Muscle of leg (tissue), 16 donors: ENCODE results near the gene PTRH2. TPM values are rescaled to one million over a fixed set of nuclear protein-coding genes. Genes with fewer than 3 reads are reported as not detected.
"Not testable (repeated sequence)": the region's sequence is repeated elsewhere in the genome, so short reads cannot be mapped to it uniquely, and the experiment has no call there.

Source experiments
- DNase-seq: peaks from one replicate; pipeline ENCODE4 v3.0.0; 2013
- H3K27ac ChIP-seq: one replicate; pipeline ENCODE4 v1.5.1; 2013; ENCODE audit warnings: mild to moderate bottlenecking, low read length, control low read depth
- H3K27me3 ChIP-seq: one replicate; pipeline ENCODE4 v1.6.1; 2013; ENCODE audit warnings: low read length; ENCODE audit not compliant: control insufficient read depth, insufficient read depth
- H3K36me3 ChIP-seq: one replicate; pipeline ENCODE4 v1.6.1; 2013; ENCODE audit warnings: low read length; ENCODE audit not compliant: control insufficient read depth, insufficient read depth
- H3K4me1 ChIP-seq: one replicate; pipeline ENCODE4 v1.6.1; 2013; ENCODE audit warnings: low read length; ENCODE audit not compliant: control insufficient read depth, insufficient read depth
- H3K4me3 ChIP-seq: one replicate; pipeline ENCODE4 v1.5.1; 2013; ENCODE audit warnings: low read length, control low read depth
- H3K9me3 ChIP-seq: replicated peaks from 2 replicates; pipeline ENCODE4 v1.6.1; 2013; ENCODE audit warnings: low read depth, low read length; ENCODE audit not compliant: control insufficient read depth
- WGBS: methylation state at CpG from one replicate; pipeline ENCODE4 v1.1.5; 2013; ENCODE audit warnings: missing lambda C conversion rate; ENCODE audit not compliant: insufficient coverage; 5-methylcytosine and 5-hydroxymethylcytosine counted together
- long read RNA-seq, 11 donors: transcript quantifications; one replicate each; lab custom pipeline, GENCODE V29; 2026
- polyA plus RNA-seq, 8 donors: library from polyadenylated mRNA; unstranded; fragments of 120-200 nt; gene quantifications; one replicate each; pipeline versions ENCODE4 v1.2.1 to v1.2.3, GENCODE V29; 2013; ENCODE audit warnings: inconsistent platforms in 1 of 8, low replicate concordance in 1 of 8; ENCODE audit not compliant: insufficient read length in 8 of 8, insufficient read depth in 1 of 8
- total RNA-seq: library from RNA; stranded (reverse); fragments of 120-200 nt; gene quantifications from one replicate; pipeline ENCODE4 v1.2.4, GENCODE V29; 2013

PTRH2 gene
- total RNA-seq (14.4 TPM), polyA plus RNA-seq (10 to 100 TPM; 10.9 to 20.1 (median 16.3) TPM)
- long read RNA-seq, donor 1, full-length matches to known transcripts: 9 of 9 reads
- long read RNA-seq, donor 1, partial matches to known transcripts: 0 of 9 reads
- long read RNA-seq, donor 1, other reads (novel, unspliced or antisense): 0 of 9 reads
- long read RNA-seq, donor 2, full-length matches to known transcripts: 4 of 4 reads
- long read RNA-seq, donor 2, partial matches to known transcripts: 0 of 4 reads
- long read RNA-seq, donor 2, other reads (novel, unspliced or antisense): 0 of 4 reads
- long read RNA-seq, donor 3, full-length matches to known transcripts: 17 of 17 reads
- long read RNA-seq, donor 3, partial matches to known transcripts: 0 of 17 reads
- long read RNA-seq, donor 3, other reads (novel, unspliced or antisense): 0 of 17 reads
- long read RNA-seq, donor 4, full-length matches to known transcripts: 10 of 10 reads
- long read RNA-seq, donor 4, partial matches to known transcripts: 0 of 10 reads
- long read RNA-seq, donor 4, other reads (novel, unspliced or antisense): 0 of 10 reads
- long read RNA-seq, donor 5, full-length matches to known transcripts: 40 of 81 reads
- long read RNA-seq, donor 5, partial matches to known transcripts: 19 of 81 reads
- long read RNA-seq, donor 5, other reads (novel, unspliced or antisense): 22 of 81 reads
- long read RNA-seq, donor 6, full-length matches to known transcripts: 44 of 253 reads
- long read RNA-seq, donor 6, partial matches to known transcripts: 209 of 253 reads
- long read RNA-seq, donor 6, other reads (novel, unspliced or antisense): 0 of 253 reads
- long read RNA-seq, donor 7, full-length matches to known transcripts: 30 of 30 reads
- long read RNA-seq, donor 7, partial matches to known transcripts: 0 of 30 reads
- long read RNA-seq, donor 7, other reads (novel, unspliced or antisense): 0 of 30 reads
- long read RNA-seq, donor 8, full-length matches to known transcripts: 9 of 193 reads
- long read RNA-seq, donor 8, partial matches to known transcripts: 178 of 193 reads
- long read RNA-seq, donor 8, other reads (novel, unspliced or antisense): 6 of 193 reads
- long read RNA-seq, donor 9, full-length matches to known transcripts: 19 of 19 reads
- long read RNA-seq, donor 9, partial matches to known transcripts: 0 of 19 reads
- long read RNA-seq, donor 9, other reads (novel, unspliced or antisense): 0 of 19 reads
- long read RNA-seq, donor 10, full-length matches to known transcripts: 39 of 39 reads
- long read RNA-seq, donor 10, partial matches to known transcripts: 0 of 39 reads
- long read RNA-seq, donor 10, other reads (novel, unspliced or antisense): 0 of 39 reads
- long read RNA-seq, donor 11, full-length matches to known transcripts: 17 of 17 reads
- long read RNA-seq, donor 11, partial matches to known transcripts: 0 of 17 reads
- long read RNA-seq, donor 11, other reads (novel, unspliced or antisense): 0 of 17 reads

GRCh38 chr17:59707149-59707970, at the start of gene PTRH2, which contains the start of gene VMP1:
Gene PTRH2, minus strand, starts transcription at chr17:59707430. Its CDS starts 9,452 bp downstream, at chr17:59697978.
Gene VMP1, plus strand, starts transcription at chr17:59707654. Its CDS starts 23,793 bp downstream, at chr17:59731447.
- H3K27me3 ChIP-seq: no peaks in the 10 kb centered on the region
- DNase-seq: peak; percentile 100
- H3K36me3 ChIP-seq: no peaks in the 10 kb centered on the region
- WGBS: under 1% methylated on average over 36 of the region's 45 CpGs
- H3K9me3 ChIP-seq: no peaks in the 10 kb centered on the region
- peaks cover 11% of the 10 kb centered on the region for H3K4me1 ChIP-seq
- peak within 1 kb of the TSS; percentile 97 for H3K4me3 ChIP-seq
- peak within 1 kb of the TSS; percentile 99 for H3K27ac ChIP-seq

DNA sequence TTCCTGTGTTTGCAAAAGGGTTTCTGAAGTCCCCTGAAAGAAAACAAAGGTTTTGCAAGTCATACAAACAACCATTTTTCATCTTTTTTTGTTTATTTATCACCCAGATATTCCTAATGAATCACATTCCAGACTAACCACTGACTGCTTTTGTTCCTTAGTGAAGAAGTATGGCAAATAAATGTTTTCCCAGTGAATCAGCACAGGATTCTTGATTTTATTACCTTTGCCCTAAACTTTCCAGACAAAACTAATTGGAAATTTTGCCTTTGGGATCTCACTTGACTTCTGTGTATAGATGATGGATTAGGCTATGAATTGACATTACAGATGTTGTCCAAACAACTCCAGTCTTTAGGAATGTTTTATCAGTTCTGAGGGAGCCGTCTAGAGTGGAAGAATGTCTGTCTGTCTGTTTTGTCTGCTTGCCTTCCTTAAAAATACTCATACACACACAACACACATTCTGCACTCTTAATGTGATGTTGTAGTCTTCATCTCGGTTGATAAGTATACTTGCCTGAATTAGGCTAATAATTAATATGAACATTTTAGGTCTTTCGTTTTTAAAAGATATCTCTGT, 49.1 kb upstream of the PTRH2 start:
- no CpG with 5 or more reads among the region's 3 CpGs for WGBS
- no peaks in the 10 kb centered on the region for H3K27me3 ChIP-seq
- peaks cover 12% of the 10 kb centered on the region for H3K36me3 ChIP-seq
- peak overlapping the region; percentile 31 for H3K27ac ChIP-seq
- peak; percentile 61 for DNase-seq
- no peak overlapping the region for H3K4me3 ChIP-seq
- H3K4me1 ChIP-seq: no peaks in the 10 kb centered on the region
- peaks cover 7% of the 10 kb centered on the region for H3K9me3 ChIP-seq

DNA sequence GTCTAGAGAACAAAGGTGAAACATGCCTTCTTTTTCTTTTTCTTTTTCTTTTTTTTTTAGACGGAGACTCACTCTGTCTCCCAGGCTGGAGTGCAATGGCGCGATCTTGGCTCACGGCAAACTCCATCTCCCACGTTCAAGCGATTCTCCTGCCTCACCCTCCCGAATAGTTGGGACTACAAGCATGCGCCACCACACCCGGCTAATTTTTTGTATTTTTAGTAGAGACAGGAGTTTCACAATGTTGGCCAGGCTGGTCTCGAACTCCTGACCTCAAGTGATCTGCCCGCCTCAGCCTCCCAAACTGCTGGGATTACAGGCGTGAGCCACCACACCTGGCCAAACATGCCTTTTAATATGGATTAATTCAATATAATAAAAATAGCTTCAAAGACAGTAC, 47.8 kb upstream of the PTRH2 start:
- H3K36me3 ChIP-seq: peaks cover 11% of the 10 kb centered on the region
- 93% methylated on average over 5 of the region's 12 CpGs for WGBS
- H3K4me1 ChIP-seq, H3K9me3 ChIP-seq, DNase-seq, H3K27ac ChIP-seq, H3K27me3 ChIP-seq, H3K4me3 ChIP-seq: not testable (repeated sequence)

- peaks cover 7% of the 10 kb centered on the region for H3K9me3 ChIP-seq
- peaks cover 11% of the 10 kb centered on the region for H3K36me3 ChIP-seq
- H3K4me3 ChIP-seq: no peak overlapping the region
- peak overlapping the region; percentile 3 for H3K27ac ChIP-seq
- no peaks in the 10 kb centered on the region for H3K4me1 ChIP-seq
- peak; percentile 33 for DNase-seq
- H3K27me3 ChIP-seq: no peaks in the 10 kb centered on the region
These were observed 47.3 kb upstream of the PTRH2 start for GRCh38 chr17:59754552-59754951.

GRCh38 chr17:59753522-59754467, 46.6 kb upstream of the PTRH2 start:
- Histone ChIP-seq H3K9me3 (peaks cover 2% of the 10 kb centered on the region), H3K4me3 (no peak overlapping the region), H3K4me1 (no peaks in the 10 kb centered on the region), H3K27me3 (no peaks in the 10 kb centered on the region), H3K27ac (peak overlapping the region; percentile 42), H3K36me3 (peaks cover 10% of the 10 kb centered on the region)
- WGBS: no CpG with 5 or more reads among the region's 3 CpGs
- peak; percentile 93 for DNase-seq

GRCh38 chr17:59752922-59753321, 45.7 kb upstream of the PTRH2 start:
- H3K27me3 ChIP-seq: no peaks in the 10 kb centered on the region
- peaks cover 2% of the 10 kb centered on the region for H3K36me3 ChIP-seq
- WGBS: 100% methylated on average over 2 of the region's 7 CpGs
- no peak for DNase-seq
- H3K27ac ChIP-seq: no peak overlapping the region
- H3K9me3 ChIP-seq: no peaks in the 10 kb centered on the region
- no peaks in the 10 kb centered on the region for H3K4me1 ChIP-seq
- no peak overlapping the region for H3K4me3 ChIP-seq

DNA sequence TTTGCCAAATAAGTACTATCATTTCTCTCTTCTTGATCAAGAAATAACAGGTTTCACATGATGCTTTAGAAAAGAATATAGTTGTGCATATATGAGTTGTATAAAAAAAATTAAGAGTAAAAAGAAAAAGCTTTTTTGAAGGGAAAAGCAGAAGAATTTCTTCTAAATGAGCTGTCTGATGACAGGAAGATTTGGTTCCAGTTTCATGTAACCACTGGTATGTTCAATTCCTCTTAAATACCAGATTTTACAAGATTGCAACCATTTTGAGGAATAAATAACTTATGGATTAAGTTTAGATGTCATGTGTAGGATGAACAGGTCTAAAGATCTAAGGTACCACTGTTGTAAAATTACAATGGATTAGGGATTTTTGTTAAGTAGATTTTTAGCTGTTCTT, 45.2 kb upstream of the PTRH2 start:
- Histone ChIP-seq H3K4me1 (no peaks in the 10 kb centered on the region), H3K27ac (no peak overlapping the region), H3K36me3 (no peaks in the 10 kb centered on the region), H3K27me3 (no peaks in the 10 kb centered on the region), H3K4me3 (no peak overlapping the region), H3K9me3 (no peaks in the 10 kb centered on the region)
- no peak for DNase-seq

DNA sequence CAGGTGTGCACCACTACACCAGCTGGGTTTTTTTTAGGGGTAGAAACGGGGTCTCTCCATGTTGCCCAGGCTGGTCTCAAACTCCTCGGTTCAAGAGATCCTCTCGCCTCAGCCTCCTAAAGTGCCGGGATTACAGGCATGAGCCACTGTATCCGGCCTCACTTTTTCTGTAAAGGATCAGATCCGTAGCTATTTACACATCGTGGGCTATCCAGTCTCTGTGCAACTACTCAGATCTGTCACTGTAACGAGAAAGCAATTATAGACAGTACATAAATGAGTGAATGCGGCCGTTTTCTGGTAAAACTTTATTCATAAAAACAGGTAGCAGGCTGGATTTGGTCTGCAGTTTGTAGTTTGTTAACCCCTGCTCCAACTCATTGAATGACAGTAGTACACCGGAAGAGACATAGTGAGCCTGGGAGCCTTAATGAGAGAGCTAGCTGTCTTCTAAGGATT, 44.8 kb upstream of the PTRH2 start:
- Histone ChIP-seq H3K27me3 (no peaks in the 10 kb centered on the region), H3K4me1 (no peaks in the 10 kb centered on the region), H3K9me3 (no peaks in the 10 kb centered on the region), H3K4me3 (no peak overlapping the region), H3K27ac (no peak overlapping the region), H3K36me3 (no peaks in the 10 kb centered on the region)
- WGBS: 95% methylated on average over 9 of the region's 11 CpGs
- DNase-seq: no peak
